PFSK-1 (cell line): ENCODE measurements around the gene KCTD11.

Source experiments
- POLR2AphosphoS5 ChIP-seq: IDR thresholded peaks from 2 replicates; pipeline ENCODE4 v1.6.1; 2012; ENCODE audit warnings: low read depth, mild to moderate bottlenecking, control low read depth, low read length, moderate library complexity
- SIN3A ChIP-seq: IDR thresholded peaks from 2 replicates; pipeline ENCODE4 v1.6.1; 2012; ENCODE audit warnings: mild to moderate bottlenecking, low read length, moderate library complexity, borderline replicate concordance; ENCODE audit not compliant: insufficient read depth
- TF ChIP-seq, protein P1 (sequence below), 2 experiments: IDR thresholded peaks; 2 replicates each; pipeline versions ENCODE4 v1.6.1 to v1.8.0; 2011 to 2012; ENCODE audit warnings: low read depth in 2 of 2, low read length in 2 of 2, control low read depth in 1 of 2, inconsistent platforms in 1 of 2, mild to moderate bottlenecking in 1 of 2, moderate library complexity in 1 of 2; ENCODE audit not compliant: insufficient read depth in 1 of 2

DNA sequence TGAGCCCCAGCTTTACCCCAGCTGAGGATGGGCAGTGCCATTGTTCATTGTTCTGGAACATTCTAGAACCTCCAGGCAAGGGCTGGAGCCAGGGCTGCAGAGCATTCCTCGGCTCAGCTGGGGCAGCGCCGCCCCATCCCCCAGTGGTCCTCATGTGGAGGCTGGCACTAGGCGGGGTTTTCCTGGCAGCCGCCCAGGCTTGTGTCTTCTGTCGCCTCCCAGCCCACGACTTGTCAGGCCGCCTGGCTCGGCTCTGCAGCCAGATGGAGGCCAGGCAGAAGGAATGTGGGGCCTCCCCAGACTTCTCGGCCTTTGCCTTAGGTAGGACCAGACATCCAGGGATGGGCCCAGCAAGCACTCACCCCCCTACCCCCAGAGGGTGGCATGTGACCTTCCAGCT, 3.1 kb downstream of the KCTD11 start, which contains the start of gene TMEM95:
- TF ChIP-seq POLR2AphosphoS5 (no peak), SIN3A (no peak)
- TF ChIP-seq, protein P1, sequence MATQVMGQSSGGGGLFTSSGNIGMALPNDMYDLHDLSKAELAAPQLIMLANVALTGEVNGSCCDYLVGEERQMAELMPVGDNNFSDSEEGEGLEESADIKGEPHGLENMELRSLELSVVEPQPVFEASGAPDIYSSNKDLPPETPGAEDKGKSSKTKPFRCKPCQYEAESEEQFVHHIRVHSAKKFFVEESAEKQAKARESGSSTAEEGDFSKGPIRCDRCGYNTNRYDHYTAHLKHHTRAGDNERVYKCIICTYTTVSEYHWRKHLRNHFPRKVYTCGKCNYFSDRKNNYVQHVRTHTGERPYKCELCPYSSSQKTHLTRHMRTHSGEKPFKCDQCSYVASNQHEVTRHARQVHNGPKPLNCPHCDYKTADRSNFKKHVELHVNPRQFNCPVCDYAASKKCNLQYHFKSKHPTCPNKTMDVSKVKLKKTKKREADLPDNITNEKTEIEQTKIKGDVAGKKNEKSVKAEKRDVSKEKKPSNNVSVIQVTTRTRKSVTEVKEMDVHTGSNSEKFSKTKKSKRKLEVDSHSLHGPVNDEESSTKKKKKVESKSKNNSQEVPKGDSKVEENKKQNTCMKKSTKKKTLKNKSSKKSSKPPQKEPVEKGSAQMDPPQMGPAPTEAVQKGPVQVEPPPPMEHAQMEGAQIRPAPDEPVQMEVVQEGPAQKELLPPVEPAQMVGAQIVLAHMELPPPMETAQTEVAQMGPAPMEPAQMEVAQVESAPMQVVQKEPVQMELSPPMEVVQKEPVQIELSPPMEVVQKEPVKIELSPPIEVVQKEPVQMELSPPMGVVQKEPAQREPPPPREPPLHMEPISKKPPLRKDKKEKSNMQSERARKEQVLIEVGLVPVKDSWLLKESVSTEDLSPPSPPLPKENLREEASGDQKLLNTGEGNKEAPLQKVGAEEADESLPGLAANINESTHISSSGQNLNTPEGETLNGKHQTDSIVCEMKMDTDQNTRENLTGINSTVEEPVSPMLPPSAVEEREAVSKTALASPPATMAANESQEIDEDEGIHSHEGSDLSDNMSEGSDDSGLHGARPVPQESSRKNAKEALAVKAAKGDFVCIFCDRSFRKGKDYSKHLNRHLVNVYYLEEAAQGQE (IDR thresholded peaks at IDR 0.05; ENCODE audit: insufficient read depth in 1 of 2, low read depth in 2 of 2, low read length in 2 of 2): no peak
